C4-2B (cell line): ENCODE measurements around the gene LILRA6.

ENCODE experiments used
- CTCF ChIP-seq: fragments of 450-650 bp; conservative IDR thresholded peaks from 2 replicates; pipeline ENCODE4 v1.5.1; 2017; ENCODE audit warnings: mild to moderate bottlenecking
- ZFX ChIP-seq: fragments of 450-650 bp; IDR thresholded peaks from 2 replicates; pipeline ENCODE4 v1.6.1; 2017

- TF ChIP-seq CTCF: no peak
- TF ChIP-seq ZFX: no peak
These were observed 44.9 kb upstream of the LILRA6 start for GRCh38 chr19:54287456-54287855.
